NCI-H1436 treated with DMSO at 0.1 percent for 48 hours (cell line): Measurements from ENCODE around the gene MYH9.
"Not testable (repeated sequence)": the region's sequence is repeated elsewhere in the genome, so short reads cannot be mapped to it uniquely, and the experiment has no call there.

Experiments used
- DNase-seq: peaks from one replicate; lab custom pipeline; 2025; lab: John Stamatoyannopoulos, UW

MYH9 gene

DNA sequence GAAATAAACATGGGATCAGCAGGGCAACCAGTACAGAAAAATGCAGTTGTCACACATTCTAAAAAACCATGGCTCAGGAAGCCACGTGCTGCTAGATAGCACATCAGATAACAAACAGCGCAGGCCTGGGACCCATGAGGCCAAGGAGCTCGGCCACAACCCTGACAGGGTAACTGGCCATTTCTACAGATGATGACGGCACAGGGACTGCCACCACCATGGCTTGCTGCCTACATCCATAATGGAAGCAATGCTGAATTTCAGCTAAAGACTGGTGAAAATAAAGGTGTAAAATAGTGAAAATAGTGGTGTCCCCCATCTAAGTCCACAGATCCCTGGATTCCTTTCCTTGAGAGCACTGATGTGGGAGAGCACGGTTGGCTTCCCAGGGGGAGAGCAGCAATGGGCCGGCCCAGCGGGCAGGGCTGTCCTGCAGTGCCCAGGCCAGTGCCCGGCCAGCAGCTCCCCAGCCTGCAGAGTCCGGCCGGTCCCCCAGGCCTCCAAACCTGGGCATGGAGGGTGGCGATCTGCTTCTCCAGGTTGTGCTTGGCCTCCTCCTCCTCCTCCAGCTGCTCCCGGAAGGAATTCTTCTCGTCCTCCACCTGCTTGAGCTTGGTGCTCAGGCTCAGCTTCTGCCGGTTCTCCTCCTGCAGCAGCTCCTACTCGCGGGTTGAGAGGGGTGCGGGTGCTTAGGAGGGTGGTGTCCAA, 94.8 kb downstream of the MYH9 start:
- no peak for DNase-seq

DNA sequence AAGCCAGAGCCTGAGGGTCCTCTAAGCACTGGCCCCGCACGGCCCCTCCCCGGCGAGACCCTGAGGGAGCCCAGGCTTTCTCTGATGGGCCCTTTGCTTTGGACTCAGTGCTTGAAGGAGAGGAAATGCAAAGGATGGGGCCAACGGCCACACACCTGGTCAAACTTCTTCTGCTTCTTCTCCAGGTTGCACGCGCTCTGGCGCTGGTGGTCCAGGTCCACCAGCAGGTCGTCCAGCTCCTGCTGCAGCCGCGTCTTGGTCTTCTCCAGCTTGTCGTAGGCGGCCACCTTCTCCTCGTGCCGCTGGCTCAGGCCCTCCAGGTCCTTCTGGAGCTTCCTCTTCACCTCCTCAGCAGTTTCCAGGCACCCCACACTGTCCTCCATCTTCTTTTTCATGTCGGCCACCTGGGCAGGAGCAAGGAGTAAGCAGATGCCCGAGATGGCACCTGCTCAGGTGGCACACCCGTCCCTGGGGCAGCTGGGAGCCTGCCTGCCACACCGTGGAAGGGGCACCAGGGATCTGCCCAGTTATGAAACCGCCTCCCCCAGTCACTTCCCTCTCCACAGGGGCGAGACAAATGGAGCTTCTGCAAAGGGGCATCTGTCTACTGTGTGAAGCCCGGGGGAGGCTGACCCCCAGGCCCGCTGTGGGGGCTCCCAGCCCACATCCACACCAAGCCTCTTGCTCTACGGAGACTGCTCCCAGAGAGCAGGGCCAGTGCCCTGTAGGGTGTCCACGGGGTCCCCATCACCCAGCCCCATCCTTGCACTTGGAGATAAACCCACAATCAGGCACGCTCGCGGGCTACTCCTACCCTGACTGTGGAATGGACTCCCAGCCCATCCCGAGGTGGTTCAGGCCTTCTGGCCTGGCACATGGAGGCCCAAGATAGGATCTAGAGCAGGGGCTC, 95.7 kb downstream of the MYH9 start:
- no peak for DNase-seq

DNA sequence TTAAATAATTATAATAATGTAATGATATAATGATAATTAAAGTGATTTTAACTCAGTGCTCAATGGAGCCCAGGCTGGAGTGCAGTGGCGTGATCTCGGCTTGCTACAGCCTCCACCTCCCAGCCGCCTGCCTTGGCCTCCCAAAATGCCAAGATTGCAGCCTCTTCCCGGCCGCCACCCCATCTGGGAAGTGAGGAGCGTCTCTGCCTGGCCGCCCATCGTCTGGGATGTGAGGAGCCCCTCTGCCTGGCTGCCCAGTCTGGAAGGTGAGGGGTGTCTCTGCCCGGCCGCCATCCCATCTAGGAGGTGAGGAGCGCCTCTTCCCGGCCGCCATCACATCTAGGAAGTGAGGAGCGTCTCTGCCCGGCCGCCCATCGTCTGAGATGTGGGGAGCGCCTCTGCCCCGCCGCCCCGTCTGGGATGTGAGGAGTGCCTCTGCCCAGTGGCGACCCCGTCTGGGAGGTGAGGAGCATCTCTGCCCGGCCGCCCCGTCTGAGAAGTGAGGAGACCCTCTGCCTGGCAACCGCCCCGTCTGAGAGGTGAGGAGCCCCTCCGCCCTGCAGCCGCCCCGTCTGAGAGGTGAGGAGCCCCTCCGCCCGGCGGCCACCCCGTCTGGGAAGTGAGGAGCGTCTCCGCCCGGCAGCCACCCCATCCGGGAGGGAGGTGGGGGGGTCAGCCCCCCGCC, 97.2 kb downstream of the MYH9 start:
- not testable (repeated sequence) for DNase-seq

DNA sequence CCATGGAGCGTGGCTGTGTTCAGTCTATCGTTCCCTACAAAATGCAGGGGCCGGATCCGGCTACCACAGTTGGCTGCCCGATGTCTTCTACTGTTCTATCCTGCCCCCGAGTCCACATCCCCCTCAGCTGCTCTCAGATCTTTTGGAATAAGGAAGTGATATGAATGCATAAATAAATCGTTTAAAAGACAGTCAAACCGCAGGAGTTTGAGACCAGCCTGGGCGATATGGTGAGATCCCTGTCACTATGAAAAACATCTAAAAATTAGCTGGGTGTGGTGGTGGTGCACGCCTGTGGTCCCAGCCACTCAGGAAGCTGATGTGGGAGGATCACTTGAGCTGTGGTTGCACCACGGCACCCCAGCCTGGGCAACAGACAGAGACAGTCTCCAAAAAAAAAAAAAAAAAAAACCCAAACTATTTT, 97.8 kb downstream of the MYH9 start:
- DNase-seq: not testable (repeated sequence)

DNA sequence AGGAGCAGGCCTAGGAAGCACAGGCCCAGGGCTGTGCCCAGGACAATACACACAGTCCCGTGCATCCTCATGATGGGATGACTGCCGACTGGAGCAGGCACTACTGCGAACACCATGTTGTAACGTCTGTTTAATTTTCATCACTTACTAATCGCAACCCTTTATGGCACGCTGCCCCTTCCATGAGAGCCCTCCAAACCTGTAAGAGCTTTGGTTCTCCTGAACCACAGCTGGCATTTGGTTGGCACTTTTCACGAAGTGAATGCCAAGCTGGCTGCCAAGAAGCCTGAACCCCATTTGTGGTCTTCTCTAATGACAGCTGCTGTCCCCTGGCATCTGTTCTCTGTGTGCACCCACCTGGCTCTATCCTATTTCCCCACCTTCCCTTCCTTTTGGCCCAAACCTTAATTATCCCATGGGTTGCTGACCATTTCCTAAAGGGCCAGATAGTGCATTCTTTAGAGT, 98.3 kb downstream of the MYH9 start:
- DNase-seq: no peak

DNA sequence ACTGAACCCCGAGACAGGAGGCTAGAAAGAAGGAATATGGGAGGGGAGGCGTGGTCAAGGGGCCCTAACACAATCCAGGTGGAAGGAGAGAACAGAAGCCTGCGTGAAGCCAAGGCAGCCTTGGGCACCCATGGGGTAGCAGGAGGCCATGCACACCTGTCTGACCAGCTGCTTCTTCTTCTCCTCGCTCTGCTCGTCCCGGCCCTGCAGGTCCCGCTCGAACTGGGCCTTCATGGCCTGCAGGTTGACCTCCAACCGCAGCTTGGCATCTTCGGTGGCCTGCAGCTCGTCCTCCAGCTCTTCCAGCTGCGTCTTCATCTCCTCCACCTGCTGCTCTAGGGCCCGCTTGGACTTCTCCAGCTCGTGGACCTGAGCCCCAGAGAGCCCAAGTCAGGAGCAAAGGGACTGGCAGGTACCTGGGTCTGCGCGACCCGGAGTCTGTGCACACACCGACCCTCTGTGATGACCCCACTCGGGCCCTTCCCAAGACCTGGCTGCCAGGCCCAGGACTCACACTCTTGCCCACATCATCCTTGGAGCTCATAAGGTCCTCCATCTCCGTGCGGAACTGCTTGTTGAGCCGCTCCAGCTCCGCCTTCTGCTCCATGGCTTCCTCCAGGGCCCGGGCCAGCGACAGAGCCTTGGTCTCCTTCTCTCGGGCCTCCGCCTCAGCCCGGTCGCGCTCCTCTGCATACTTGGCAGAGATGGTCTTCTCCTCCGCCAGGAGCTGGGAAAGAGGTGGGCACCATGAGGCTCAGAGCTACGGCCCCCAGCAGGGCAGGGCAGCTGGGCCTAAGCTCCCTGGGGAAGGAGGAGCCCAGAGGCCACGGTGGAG, 99.0 kb downstream of the MYH9 start:
- no peak for DNase-seq

DNA sequence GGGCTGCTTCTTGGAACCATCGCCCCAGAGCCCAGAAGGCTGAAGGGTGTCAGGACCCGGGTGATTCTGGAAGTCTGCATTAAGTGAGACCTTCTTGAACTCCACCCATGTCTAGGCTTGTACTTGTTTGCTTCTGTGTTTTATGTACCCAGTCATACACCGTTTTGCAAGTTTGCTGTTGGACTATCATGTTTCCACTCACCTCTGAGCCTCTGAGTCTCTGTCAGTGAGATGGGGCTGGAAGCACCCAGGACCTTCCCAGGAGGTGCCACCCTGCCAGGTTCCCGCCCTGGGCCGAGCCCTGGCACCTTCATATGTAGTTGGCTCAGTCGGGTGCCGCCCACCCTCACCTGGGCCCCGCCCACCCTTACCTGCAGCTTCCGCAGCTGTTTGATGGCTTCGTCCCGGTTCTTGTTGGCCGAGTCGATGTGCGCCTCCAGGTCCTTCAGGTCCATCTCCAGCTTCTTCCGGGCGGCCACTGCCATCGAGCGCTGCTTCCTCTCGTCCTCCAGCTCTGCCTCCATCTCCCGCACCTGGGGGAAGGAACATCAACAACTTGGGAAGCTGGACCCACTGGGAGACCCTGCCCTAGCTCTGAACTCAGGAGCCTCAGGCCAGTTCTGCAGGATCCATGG, 99.8 kb downstream of the MYH9 start:
- DNase-seq: no peak

DNA sequence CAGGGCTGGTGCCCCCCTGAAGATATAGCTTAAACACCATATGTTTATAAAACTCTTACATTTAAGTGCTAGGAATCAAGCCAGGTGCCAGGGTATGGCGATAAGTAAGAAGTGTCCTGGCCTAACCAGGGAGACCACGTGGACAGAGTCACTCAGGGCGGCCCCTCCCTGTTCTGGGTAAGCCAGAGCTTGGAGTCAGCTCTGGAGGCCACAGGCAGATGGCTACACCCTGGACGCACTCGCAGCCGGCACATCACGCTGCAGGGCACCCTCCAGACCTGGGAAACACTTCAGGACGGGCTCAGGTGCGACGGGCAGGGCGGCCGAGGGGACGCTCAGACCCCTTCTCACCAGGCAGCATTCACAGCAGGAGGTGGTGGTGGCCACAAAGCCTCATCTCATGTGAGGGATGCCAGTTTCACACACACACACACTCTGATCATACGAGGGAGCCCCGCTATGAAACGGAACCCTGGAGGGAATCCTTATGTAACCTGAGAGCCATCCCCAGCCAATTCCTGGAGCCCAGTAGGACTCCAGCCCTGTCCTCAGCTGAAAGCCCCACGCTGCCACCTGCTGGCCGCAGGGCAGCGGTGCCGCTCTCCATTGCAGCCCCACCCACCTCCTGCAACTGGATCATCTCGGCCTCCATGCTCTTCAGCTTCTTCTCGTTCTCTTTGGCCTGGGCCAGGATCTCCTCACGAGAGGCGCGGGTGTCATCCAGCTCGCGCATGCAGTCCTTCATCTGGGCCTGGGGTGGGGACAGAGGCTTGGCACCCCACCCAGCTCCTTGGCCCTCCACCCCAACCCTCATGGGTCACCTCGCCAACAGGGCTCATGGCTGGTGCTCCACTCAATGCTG, 101.4 kb downstream of the MYH9 start:
- DNase-seq: no peak

DNA sequence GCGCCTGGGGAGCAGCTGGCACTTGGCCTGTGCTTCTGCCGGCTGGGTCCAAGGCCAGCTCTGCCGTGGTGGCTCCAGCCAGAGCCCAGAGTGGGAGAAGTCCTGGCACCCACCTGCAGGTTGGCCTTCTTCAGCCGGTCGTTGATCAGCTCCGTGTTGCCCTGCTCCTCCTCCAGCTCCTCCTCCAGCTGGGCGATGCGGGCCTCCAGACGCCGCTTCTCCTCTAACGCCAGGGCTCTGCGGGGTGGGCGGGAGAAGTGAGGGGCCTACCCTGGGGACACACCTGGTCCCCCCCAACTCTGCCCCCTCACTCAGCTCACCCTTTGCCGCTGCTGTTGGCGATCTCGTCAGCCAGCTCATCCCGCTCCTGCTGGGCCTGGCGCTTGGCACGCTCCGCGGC, 102.2 kb downstream of the MYH9 start:
- no peak for DNase-seq

DNA sequence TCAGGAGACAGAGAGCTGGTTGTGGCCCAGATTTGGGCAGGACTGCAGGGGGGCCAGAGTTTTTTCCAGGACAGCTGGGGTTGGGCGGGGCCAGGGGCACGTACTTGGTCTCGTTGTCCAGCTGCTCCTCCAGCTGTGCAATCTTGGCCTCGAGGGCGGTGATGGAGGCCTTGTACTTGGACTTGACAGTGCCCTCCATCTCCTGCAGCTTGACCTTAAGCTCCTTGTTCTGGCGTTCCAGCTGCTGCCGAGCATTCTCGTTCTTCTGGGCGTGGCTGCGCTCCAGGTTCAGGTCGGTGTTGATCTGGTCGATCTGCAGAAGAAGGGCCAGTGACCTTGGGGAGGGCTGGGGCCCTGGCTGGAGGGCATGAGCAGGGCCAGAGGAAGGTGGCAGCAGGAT, 102.8 kb downstream of the MYH9 start:
- no peak for DNase-seq

DNA sequence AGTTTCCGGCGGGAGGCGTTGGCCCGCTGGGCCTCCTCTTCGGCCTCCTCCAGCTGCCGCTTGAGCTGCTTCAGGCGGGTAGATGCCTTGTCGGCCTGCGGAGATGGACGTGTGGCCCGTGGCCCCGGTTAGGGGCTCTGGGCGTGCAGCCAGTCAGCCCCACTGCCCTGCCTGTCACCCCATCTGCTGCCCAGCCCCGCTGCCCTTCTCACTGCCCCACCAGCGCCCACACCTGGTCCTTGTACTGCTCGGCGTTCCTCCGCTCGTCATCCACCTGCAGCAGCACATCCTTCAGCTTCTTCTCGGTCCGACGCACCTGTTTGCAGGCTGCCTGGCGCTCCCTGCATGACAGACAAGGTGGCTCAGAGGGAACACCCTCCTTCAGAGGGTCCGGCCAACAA, 103.6 kb downstream of the MYH9 start:
- no peak for DNase-seq

DNA sequence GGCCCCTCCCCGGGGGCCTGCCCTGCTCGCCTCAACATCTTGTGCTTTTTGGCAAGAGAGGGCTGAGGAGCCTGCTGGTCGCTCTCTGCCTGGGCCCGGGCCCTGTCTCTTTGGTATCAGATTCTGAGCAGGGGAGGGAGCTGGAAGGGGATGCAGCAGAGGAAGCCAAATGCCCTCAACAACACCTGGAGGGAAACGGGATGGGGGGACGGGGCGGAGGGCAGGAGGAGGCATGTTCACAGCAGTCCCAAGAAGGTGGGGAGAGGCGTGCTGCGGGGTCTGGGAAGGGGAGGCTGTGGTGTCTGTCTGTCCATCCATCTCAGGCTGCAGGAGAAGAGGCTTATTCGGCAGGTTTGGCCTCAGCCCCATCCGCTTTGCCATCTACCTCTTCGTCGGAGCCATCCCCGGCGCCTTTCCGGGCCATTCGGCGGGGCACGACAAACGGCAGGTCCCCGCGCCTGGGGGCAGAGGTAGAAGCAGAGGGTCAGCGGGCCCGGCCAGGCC, 105.4 kb downstream of the MYH9 start:
- DNase-seq: no peak

DNA sequence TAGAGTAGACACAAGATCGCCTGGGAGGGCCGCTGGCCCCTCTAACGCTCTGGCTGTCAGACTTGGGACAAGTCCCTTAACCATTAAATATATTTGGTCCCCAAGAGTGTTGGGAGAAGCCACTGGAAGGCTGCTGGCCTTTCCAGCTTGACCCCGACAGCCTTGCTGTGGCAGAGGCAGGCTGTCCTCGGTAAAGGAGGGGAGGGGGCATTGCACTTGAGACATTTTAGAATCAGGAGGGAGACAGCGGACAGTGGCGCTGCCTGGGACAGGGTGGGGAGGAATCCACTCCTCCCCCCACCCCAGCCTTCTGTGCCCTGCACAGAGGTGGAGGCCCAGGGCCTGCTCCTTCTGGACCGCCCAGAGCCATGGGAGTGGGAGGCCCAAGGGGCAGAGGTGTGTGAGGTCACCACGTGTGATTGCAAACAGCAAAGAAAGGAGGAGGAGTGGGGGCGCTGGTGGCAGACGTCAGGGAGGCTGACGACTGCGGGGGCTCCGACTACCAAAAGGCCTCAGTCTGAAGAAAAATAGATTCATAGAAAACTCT, 105.9 kb downstream of the MYH9 start:
- DNase-seq: no peak

DNA sequence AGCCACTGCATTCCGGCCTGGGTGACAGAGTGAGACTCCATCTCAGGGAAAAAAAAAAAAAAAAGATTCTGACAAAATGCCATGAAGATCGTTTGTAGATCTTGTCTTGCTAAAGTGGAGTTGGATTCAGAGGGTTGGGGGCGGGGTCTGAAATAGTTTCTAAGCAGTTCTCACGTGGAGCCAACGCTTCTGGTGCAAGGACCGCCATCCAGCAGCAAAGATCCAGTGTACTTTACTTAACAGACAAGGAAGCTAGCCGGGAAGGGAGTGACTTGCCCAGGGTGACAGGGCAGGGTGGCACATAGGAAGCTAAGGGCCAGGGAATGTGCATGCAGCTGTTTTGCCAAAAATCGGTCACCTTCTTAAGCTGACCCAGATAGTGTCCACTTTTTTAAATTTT, 107.4 kb downstream of the MYH9 start:
- no peak for DNase-seq

DNA sequence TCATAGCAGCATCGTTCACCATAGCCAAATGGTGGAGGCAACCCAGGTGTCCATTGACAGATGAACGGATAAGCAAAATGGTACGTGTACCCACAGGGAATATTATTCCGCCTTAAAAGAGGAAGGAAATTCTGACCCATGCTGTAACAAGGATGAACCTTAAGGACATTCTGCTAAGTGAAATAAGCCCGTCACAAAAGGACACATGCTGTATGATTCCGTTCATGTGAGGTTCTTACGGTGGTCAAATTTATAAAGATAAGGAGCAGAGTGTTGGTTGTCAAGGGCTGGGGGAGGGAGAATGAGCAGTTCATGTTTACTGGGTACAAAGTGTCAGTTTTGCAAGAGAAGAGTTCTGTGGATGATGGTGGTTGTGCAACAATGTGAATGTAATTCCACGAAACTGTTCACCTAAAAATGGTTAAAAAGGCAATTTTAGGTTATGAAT, 108.5 kb downstream of the MYH9 start:
- no peak for DNase-seq

DNA sequence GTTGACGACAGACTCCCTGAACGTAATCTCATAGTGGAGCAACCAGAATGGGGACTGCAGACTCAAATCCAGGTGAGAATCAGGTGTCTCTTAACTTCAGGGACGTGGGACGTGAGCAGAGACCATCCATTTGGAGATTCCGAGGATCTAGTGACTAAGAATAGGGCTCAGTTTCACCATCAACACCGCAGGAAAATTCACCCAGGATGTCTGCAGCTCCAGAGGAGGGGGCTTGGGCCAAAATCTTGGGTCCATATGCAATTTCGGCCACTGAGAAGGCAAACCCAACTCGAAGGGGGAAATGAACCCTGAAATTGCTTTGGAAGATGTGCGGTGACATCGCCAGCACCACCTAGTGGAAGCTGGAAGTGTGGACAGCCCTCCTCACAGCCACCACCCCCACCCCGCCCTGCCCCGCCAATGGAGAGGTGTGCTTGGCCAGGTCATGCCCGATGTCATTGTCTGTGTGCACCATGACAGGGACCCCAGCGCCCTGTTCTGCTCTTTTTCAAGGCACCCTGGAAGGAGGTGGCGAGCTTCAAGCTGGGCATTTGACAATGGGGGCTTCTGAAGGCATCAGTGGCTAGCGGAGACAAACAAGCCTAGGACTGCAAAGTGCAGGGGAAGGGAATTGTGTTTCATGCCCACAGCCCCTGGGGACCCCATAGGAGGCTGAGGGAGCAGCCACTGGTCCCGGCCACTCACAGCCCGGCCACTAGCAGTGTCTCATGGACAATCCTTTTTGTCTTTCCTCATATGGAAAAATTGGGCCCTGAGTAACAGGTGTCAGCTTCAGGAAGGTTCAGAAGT, 110.1 kb downstream of the MYH9 start:
- DNase-seq: no peak

DNA sequence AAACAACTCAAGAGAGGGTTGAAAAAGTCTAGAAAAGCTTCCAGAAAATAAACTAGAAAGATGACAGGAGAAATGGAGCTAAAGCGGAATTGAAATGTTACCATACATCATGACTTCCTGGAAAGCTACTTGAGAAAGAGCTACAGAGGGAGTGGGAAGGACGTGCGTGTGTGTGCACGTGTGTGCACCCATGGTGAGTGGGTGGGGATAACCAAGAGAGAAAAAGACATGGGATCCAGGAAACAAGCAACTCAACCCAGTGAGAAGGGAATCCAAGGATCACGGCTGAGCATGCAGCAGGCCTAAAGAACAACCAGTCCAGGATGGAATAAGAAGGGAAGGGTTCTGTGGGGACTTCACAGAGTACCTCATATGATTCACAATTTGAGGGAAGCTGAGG, 113.2 kb downstream of the MYH9 start:
- no peak for DNase-seq

DNA sequence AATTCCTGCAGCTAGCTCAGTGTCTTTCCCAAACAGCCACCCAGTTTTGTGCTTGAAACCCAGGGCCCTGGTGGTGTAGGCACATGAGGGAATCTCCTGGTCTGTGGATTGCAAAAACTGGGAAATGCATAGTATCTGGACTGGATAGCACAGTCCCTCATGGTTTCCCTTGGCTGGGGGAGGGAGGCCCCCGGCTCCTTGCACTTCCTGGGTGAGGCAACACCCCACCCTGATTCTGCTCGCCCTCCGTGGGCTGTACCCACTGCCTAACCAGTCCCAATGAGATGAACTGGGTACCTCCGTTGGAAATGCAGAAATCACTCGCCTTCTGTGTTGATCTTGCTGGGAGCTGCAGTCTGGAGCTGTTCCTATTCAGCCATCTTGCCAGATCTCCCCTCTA, 115.8 kb downstream of the MYH9 start:
- not testable (repeated sequence) for DNase-seq

DNA sequence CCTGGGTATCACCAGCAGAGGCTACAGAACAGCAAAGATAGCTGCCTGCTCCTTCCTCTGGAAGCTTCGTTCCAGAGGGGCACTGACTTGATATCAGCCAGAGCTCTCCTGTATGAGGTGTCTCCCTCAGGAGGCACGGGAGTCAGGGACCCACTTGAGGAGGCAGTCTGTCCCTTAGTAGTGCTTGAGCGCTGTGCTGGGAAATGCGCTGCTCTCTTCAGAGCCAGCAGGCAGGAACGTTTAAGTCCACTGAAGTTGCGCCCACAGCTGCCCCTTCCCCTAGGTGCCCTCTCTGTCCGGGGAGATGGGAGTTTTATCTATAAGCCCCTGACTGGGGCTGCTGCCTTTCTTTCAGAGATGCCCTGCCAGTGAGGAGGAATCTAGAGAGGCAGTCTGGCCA, 116.5 kb downstream of the MYH9 start:
- DNase-seq: not testable (repeated sequence)
